HCT116 (cell line): Measurements from ENCODE around the gene CKAP2L.

ENCODE experiments used
- CEBPB ChIP-seq: IDR thresholded peaks from 2 replicates; pipeline ENCODE4 v1.6.1; 2012; ENCODE audit warnings: low read depth
- ELF1 ChIP-seq: IDR thresholded peaks from 2 replicates; pipeline ENCODE4 v1.6.1; 2012; ENCODE audit warnings: low read depth, borderline replicate concordance
- EZH2 ChIP-seq: fragments of 200-600 bp; sonication (generic); IDR thresholded peaks from 2 replicates; pipeline ENCODE4 v1.6.1; 2017; ENCODE audit warnings: antibody characterized with exemption, mixed run types
- EZH2phosphoT487 ChIP-seq: fragments of 200-600 bp; IDR thresholded peaks from 2 replicates; pipeline ENCODE4 v1.6.1; 2018; ENCODE audit warnings: antibody characterized with exemption, borderline replicate concordance
- POLR2A ChIP-seq: IDR thresholded peaks from 2 replicates; pipeline ENCODE4 v1.7.0; 2011; ENCODE audit warnings: borderline replicate concordance; ENCODE audit not compliant: insufficient read depth, insufficient read length; ENCODE audit errors: extremely low read depth
- POLR2AphosphoS5 ChIP-seq: IDR thresholded peaks from 2 replicates; pipeline ENCODE4 v1.6.1; 2011; ENCODE audit warnings: mild to moderate bottlenecking, low read depth, low read length, moderate library complexity
- TCF7L2 ChIP-seq: IDR thresholded peaks from 2 replicates; pipeline ENCODE4 v1.7.0; 2011; ENCODE audit warnings: borderline replicate concordance, inconsistent platforms; ENCODE audit not compliant: insufficient read depth, insufficient read length; ENCODE audit errors: extremely low read depth
- TF ChIP-seq, protein P1 (sequence below), 3 experiments: fragments of 200-600 bp in 1 of 3; sonication (generic) in 1 of 3; IDR thresholded peaks in 2 of 3; conservative IDR thresholded peaks in 1 of 3; 2 replicates each; pipeline ENCODE4 v1.5.1; 2012 to 2017; ENCODE audit warnings: low read depth in 2 of 3, low read length in 2 of 3, antibody characterized with exemption in 1 of 3, borderline replicate concordance in 1 of 3, control low read depth in 1 of 3, mild to moderate bottlenecking in 1 of 3, mixed read lengths in 1 of 3, mixed run types in 1 of 3, moderate library complexity in 1 of 3; ENCODE audit not compliant: insufficient read depth in 1 of 3

DNA sequence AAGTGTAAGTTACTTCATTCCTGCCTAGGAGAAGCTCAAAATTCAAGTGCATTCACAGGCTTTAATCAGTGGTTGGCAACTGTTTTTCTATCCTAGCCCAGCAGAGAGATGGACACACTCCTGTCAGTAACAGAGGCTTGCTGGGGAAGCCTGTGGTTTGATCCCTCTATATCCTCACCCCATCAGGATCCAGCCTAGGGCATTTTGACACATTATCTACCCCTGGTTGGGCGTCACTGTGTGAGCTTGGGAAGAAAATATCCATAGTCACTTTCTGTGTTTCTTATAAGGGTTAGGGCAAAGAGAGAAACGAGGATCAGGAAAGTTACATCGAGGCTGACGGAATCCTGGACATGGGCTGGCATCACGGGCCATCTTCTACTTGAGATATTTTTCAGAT is 33.6 kb downstream of the CKAP2L start:
- TF ChIP-seq POLR2A (no peak), EZH2 (no peak), ELF1 (no peak), CEBPB (no peak), POLR2AphosphoS5 (no peak), EZH2phosphoT487 (no peak), TCF7L2 (no peak)
- TF ChIP-seq, protein P1, sequence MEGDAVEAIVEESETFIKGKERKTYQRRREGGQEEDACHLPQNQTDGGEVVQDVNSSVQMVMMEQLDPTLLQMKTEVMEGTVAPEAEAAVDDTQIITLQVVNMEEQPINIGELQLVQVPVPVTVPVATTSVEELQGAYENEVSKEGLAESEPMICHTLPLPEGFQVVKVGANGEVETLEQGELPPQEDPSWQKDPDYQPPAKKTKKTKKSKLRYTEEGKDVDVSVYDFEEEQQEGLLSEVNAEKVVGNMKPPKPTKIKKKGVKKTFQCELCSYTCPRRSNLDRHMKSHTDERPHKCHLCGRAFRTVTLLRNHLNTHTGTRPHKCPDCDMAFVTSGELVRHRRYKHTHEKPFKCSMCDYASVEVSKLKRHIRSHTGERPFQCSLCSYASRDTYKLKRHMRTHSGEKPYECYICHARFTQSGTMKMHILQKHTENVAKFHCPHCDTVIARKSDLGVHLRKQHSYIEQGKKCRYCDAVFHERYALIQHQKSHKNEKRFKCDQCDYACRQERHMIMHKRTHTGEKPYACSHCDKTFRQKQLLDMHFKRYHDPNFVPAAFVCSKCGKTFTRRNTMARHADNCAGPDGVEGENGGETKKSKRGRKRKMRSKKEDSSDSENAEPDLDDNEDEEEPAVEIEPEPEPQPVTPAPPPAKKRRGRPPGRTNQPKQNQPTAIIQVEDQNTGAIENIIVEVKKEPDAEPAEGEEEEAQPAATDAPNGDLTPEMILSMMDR (IDR thresholded peaks at IDR 0.05 in 2 of 3, conservative IDR thresholded peaks at IDR 0.05 in 1 of 3; ENCODE audit: borderline replicate concordance in 1 of 3, insufficient read depth in 1 of 3, low read depth in 2 of 3, low read length in 2 of 3), result no peak
